Measurements from ENCODE around the gene TFEB.
A peak's percentile ranks its signal among the peaks of the same experiment; 100 is the strongest.

TFEB gene

GRCh38 chr6:41734666-41735426 lies 562 bp downstream of the TFEB start:
- no peak for TF ChIP-seq CTCF (IDR thresholded peaks at IDR 0.05; ENCODE audit: borderline replicate concordance, insufficient read depth, low read depth, low read length)
- peak overlapping the region; percentile 70 for H3K4me3 ChIP-seq (ENCODE audit: low read depth, low read length)

GRCh38 chr6:41733707-41734665 lies 1.4 kb downstream of the TFEB start:
- H3K4me3 ChIP-seq (ENCODE audit: low read depth, low read length), result peak overlapping the region; percentile 70
- TF ChIP-seq CTCF (IDR thresholded peaks at IDR 0.05; ENCODE audit: borderline replicate concordance, insufficient read depth, low read depth, low read length), result no peak

DNA sequence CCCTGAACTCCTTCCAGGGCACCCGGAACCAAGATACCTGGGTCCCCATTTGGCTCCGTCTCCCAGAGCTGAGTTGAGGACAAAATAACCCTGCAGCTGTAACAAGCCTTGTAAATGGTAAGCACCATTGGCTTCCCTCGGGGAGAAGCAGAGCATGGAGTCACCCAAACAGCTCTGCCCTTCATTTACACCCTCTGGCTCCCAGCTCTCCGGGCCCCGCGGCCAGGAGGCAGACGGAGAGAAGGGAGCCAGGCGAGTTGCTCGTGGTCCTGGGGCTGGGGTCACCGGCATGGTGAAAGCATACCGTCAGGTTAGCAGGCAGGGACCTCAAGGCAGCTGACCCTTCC lies 2.1 kb downstream of the TFEB start:
- H3K4me3 ChIP-seq (ENCODE audit: low read depth, low read length), result peak overlapping the region; percentile 70
- no peak for TF ChIP-seq CTCF (IDR thresholded peaks at IDR 0.05; ENCODE audit: borderline replicate concordance, insufficient read depth, low read depth, low read length)

- no peak for TF ChIP-seq CTCF (IDR thresholded peaks at IDR 0.05; ENCODE audit: borderline replicate concordance, insufficient read depth, low read depth, low read length)
- peak overlapping the region; percentile 70 for H3K4me3 ChIP-seq (ENCODE audit: low read depth, low read length)
Measured at GRCh38 chr6:41732591-41733359, 2.6 kb downstream of the TFEB start.

DNA sequence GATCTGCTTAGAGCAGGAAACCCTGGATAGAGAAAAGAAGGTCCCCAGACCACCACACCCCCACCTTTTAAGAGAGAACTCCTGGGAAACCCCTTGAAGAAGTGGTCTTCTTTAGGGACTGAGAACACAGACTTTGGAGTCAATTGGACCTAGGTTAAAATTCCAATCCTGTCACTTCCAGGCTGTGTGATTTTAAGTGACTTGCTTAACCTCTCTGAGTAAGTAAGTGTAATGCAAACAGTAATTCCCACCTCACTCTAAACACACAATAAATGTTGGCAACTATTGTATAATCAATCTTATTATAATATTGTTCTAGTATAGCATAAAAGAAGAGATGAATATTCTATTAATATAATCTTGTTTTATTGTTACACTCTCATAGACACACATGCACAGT lies 3.3 kb downstream of the TFEB start:
- H3K4me3 ChIP-seq (ENCODE audit: low read depth, low read length), result peak overlapping the region; percentile 70
- no peak for TF ChIP-seq CTCF (IDR thresholded peaks at IDR 0.05; ENCODE audit: borderline replicate concordance, insufficient read depth, low read depth, low read length)

GRCh38 chr6:41731561-41732086 lies 3.8 kb downstream of the TFEB start:
- TF ChIP-seq CTCF (IDR thresholded peaks at IDR 0.05; ENCODE audit: borderline replicate concordance, insufficient read depth, low read depth, low read length), result no peak
- H3K4me3 ChIP-seq (ENCODE audit: low read depth, low read length), result peak overlapping the region; percentile 70

Data from GM12875 (cell line).